GM18505 (cell line): ENCODE data around the gene KNTC1.
A peak's percentile ranks its signal among the peaks of the same experiment; 100 is the strongest.
"Not testable (repeated sequence)": the region's sequence is repeated elsewhere in the genome, so short reads cannot be mapped to it uniquely, and the experiment has no call there.

Experiments
- ATAC-seq: cut with Tn5 transposase; IDR thresholded peaks from one replicate; pipeline ENCODE4 v1.9.1; 2021; ENCODE audit not compliant: unreplicated experiment
- POLR2A ChIP-seq: IDR thresholded peaks from 4 replicates; pipeline ENCODE4 v1.6.1; 2011; ENCODE audit warnings: borderline replicate concordance; ENCODE audit not compliant: insufficient read depth, insufficient read length; ENCODE audit errors: extremely low read depth

KNTC1 gene, protein sequence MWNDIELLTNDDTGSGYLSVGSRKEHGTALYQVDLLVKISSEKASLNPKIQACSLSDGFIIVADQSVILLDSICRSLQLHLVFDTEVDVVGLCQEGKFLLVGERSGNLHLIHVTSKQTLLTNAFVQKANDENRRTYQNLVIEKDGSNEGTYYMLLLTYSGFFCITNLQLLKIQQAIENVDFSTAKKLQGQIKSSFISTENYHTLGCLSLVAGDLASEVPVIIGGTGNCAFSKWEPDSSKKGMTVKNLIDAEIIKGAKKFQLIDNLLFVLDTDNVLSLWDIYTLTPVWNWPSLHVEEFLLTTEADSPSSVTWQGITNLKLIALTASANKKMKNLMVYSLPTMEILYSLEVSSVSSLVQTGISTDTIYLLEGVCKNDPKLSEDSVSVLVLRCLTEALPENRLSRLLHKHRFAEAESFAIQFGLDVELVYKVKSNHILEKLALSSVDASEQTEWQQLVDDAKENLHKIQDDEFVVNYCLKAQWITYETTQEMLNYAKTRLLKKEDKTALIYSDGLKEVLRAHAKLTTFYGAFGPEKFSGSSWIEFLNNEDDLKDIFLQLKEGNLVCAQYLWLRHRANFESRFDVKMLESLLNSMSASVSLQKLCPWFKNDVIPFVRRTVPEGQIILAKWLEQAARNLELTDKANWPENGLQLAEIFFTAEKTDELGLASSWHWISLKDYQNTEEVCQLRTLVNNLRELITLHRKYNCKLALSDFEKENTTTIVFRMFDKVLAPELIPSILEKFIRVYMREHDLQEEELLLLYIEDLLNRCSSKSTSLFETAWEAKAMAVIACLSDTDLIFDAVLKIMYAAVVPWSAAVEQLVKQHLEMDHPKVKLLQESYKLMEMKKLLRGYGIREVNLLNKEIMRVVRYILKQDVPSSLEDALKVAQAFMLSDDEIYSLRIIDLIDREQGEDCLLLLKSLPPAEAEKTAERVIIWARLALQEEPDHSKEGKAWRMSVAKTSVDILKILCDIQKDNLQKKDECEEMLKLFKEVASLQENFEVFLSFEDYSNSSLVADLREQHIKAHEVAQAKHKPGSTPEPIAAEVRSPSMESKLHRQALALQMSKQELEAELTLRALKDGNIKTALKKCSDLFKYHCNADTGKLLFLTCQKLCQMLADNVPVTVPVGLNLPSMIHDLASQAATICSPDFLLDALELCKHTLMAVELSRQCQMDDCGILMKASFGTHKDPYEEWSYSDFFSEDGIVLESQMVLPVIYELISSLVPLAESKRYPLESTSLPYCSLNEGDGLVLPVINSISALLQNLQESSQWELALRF (N-terminal part only)

DNA sequence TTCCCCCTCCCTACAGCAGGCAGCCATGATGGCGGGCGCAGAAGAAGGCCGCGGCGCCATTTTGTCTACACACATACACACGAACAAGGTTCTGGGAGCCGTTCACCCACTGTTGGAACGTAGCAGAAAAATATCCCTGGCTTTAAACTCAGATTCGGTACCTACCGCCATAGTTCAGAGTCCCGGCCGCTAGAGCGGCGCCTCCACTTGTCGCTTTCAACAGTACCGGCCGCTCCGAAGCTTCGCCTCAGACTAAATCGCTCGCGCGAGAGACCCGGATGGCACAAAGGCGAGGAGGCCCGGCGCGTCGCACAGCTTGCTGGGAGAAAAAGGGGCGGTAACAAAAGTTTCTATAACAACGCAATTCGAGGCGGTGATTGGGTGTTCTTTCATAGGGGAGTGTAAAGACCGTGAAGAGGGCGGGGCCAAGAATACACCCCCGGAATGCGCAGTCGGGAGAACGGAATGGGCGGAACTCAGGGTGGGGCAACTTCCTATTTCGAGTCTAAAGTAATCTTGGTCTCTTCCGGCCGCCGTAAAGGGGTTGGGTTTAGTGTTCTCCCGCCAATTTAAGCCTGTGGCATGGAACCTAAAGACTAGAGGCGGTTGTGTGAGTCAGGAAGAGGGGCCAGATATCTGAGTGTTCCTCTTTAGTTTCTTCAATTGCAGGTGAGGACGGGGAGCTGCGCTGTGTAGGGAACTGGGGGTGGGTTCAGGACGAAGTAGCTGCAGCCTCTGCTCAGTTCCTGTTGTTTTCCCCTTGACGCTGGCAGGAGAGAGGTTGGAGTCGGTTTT is at the start of gene KNTC1, which contains the start of gene RSRC2:
TSS of gene KNTC1 (plus strand) at position 567 of the 795 bp plus-strand sequence. CDS start 2,815 bp downstream, outside the sequence.
TSS of gene RSRC2 (minus strand) at position 254 of the 795 bp plus-strand sequence. CDS start at position 171, 83 bp downstream.
- ATAC-seq = peak; percentile 88
- TF ChIP-seq POLR2A = peak; percentile 99

DNA sequence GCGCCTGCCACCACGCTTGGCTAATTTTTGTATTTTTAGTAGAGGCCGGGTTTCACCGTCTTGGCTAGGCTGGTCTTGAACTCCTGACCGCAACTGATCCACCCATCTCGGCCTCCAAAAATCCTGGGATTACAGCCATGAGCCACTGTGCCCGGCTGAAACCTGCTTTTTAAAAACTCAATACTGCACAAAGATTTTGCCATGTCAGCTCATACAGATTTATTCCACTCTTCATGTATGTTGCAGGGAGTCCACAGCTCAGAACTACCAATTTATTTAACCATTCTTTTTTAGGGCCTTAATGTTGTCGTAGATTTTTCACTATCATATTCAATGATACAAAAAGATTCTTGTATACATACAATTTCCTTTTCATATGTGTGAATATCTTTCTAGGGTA is 46.3 kb upstream of the KNTC1 start:
- no peak for TF ChIP-seq POLR2A
- no peak for ATAC-seq

DNA sequence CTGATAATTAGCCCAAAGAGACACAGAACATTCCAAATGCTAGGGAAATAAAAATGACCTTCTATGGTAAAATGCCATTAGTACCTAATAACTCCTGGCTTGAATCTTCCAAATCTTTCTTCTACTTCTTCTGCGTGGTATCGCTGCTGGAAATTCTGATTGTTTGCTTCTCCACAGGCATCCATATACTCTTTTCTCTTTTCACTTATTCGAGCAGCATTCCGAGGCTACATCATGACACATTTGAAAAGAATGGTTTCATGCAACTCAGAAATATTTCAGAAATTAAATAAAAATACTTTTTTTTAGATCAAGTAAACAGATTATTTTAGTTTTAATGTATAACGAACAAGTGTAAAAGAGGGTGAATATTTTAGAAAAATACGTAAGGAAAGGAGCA is 45.2 kb upstream of the KNTC1 start:
- no peak for ATAC-seq
- no peak for TF ChIP-seq POLR2A

DNA sequence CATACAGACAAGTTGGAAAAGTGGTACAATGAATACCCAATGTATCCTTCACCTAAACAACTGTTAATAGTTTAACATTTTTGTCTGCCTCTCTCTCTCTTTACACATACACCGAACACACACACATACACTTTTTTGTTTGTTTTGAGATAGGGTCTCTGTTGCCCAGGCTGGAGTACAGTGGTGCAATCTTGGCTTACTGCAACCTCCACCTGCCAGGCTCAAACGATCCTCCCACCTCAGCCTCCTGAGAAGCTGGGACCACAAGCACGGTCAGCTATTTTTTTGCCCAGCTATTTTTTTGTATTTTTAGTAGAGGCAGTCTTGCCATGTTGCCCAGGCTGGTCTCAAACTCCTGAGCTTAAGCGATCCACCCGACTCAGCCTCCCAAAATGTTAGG is 43.1 kb upstream of the KNTC1 start:
- no peak for ATAC-seq
- TF ChIP-seq POLR2A = no peak

DNA sequence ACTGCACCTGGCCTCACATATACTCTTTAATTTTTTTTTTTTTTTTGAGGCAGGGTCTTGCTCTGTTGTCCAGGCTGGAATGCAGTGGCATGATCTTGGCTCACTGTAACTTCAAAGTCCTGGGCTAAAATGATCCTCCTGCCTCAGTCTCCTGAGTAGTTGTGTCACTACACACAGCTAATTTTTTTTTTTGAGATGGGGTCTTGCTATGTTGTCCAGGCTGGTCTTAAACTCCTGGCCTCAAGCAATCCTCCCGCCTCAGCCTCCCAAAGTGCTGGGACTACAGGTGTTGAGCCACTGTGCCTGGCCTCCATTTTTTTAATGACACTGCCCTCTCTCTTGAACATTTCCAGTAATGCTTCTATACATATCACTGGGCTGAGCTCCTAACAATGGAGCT is 42.7 kb upstream of the KNTC1 start:
- ATAC-seq = not testable (repeated sequence)

DNA sequence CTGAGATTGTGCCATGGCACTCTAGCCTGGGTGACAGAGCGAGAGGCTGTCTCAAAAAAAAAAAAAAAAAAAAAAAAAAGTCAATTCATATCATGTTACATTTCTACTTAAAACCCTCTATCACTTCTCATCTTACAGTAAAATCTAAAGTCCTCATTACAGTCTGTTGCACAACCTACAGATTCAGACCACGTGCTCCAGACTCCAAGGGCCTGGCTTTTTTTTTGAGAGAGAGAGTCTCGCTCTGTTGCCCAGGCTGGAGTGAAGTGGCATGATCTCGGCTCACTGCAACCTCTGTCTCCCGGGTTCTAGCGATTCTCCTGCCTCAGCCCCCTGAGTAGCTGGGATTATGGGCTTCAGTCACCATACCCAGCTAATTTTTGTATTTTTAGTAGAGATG is 40.7 kb upstream of the KNTC1 start:
- not testable (repeated sequence) for ATAC-seq

DNA sequence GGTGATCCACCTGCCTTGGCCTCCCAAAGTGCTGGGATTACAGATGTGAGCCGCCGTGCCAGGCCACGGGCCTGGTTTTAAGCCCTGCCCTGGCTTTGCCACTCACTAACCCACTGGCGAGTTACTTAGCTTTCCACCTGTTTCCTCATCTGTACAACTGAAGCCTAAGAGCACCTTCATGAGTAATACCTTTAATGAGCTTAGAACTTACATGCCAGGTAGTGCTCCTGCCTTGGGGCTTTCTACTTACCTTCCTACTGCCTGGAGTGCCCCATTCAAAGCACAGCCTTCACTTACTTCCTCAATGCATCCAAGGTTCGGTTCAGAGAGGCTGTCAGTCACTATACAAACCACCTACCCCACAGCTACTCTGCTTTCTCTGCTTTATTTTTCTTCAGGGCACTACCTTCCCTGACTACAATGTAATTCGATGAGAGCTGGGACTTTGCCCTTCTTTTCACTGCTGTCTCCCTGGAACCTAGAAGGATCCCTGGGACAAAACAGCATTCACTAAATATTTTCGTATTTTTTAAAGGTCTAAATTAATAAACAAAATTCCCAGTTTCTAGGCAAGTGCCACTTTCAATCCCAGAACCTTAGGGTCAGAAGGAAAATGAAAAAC is 40.1 kb upstream of the KNTC1 start:
- no peak for ATAC-seq
- TF ChIP-seq POLR2A = no peak

DNA sequence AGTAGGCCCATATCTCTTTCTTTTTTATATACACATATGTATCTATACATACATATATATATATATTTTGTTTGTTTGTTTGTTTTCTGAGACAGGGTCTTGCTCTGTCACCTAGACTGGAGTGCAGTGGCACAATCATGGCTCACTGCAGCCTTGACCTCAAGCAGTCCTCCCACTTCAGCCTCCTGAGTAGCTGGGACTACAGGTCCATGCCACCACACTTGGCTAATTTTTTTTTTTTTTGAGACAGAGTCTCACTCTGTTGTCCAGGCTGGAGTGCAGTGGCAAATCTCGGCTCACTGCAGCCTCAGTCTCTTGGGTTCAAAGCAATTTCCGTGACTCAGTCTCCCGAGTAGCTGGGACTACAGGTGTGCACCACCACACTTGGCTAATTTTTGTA is 39.2 kb upstream of the KNTC1 start:
- ATAC-seq = not testable (repeated sequence)

DNA sequence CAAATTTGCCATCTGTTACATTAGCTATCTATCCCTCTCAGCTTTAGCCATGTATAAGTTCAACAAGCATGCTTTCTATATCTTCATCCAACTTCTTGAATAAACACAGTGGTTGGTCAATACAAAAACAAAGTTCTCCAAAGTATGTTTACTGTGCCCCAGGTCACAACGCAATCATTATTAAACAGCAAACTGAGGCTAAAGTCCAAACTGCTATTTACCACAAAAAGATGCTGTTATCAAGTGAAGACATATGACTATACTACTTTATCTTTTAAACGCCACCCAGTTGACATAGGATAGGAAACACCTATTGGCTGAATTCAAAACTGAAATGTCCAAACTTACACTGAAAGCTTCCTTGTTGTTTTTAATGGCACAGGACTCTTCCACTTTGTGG is 38.0 kb upstream of the KNTC1 start:
- no peak for ATAC-seq

DNA sequence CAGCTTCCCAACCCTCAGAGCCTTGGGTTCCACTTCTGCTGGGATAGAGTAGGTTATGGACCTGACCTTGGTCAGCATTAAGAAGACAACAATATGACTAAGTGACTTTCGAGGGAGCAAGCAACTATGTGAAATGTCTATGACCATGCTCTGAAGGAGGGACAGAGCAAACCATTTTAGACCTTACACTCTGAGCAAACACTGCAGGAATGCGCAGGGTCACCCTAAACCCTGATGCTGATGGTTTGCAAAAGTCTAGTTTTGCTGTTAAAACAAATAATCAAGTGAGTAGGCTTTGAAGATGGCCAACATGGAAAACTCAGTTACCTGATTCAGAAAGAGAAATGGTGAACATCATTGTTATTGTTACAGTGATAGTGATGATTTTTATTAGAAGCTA is 35.1 kb upstream of the KNTC1 start:
- TF ChIP-seq POLR2A = no peak
- no peak for ATAC-seq

More for the DNA sequence above, 38.0 kb upstream of the KNTC1 start:
- TF ChIP-seq POLR2A = no peak

DNA sequence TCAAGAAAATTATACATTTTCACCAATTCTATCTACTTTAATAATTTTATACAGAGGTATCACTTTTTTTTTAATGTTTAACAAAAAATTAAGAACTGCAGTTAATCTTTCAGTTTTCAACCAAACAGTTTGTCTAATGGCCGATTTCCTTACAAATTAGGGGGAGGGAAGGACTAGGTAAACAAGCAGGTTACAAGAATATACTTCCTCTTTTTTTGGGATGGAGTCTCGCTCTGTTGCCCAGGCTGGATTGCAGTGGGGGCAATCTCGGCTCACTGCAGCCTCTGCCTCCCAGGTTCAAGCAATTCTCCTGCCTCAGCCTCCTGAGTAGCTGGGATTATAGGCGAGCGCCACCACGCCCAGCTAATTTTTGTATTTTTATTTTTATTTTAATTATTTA is 33.8 kb upstream of the KNTC1 start:
- ATAC-seq = not testable (repeated sequence)

DNA sequence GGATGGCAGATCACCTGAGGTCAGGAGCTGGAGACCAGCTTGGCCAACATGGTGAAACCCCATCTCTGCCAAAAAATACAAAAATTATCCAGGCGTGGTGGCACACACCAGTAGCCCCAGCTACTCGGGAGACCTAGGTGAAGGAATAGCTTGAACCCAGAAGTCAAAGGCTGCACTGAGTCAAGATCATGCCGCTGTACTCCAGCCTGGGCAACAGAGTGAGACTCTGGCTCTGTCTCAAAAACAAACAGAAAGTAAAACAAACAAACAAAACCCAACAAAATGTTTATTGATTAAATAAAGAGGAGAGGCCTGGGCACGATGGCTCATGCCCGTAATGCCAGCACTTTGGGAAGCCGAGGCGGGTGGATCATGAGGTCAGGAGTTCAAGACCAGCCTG is 31.8 kb upstream of the KNTC1 start:
- no peak for ATAC-seq

DNA sequence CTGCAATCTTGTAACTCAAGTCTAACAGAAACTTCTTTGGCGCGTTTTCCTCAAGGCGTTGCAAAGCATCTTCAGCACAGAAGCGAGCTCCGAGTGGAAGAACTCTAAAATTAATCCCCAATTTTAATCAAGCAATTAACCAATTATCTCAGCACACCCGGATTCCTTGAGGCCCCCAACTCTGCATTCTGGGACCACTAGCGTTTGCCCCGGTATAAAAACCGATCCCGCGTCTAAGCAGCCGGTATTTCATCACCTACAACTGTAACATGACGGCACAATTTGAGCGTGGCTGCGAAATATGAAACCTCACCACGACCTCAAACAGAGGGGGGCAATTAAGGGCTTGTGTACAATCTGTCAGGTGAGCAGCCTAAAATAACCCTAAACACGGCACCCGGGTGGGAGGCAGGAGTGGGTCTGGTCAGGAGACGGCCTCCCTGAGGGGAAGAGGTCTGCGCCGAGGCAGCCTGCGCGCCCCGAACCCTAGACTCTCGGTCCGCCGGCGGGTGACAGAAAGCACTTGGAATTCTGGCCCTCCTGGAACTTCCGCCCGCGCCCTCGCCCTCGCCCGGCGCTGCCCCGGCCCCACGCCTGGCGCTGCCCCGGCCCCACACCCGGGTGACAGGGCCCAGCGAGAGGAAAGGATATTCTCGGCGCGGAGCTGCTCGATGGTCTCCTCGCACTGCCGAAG is 26.9 kb upstream of the KNTC1 start:
- TF ChIP-seq POLR2A = no peak
- peak; percentile 20 for ATAC-seq

More for the DNA sequence above, 31.8 kb upstream of the KNTC1 start:
- no peak for TF ChIP-seq POLR2A
